Right cardiac atrium (tissue), 5 donors: Measurements from ENCODE around the gene ETV6. TPM values are rescaled to one million over a fixed set of nuclear protein-coding genes. Genes with fewer than 3 reads are reported as not detected.

Experiments used
- ATAC-seq, 2 donors: fragments of 200-7000 bp; cut with Tn5 transposase; one replicate each; pipeline versions ENCODE4 v1.8.0 to v1.9.1; 2020; ENCODE audit warnings: moderate library complexity in 2 of 2, mild to moderate bottlenecking in 1 of 2
- DNase-seq, 3 donors: peaks; one replicate each; pipeline ENCODE4 v3.0.0-alpha.2; 2020
- H3K27ac ChIP-seq: one replicate; pipeline ENCODE4 v1.5.1; 2013; ENCODE audit warnings: mild to moderate bottlenecking, low read length, control low read depth, moderate library complexity
- H3K27me3 ChIP-seq: one replicate; pipeline ENCODE4 v1.6.1; 2013; ENCODE audit not compliant: control insufficient read depth, insufficient read depth
- H3K4me1 ChIP-seq: one replicate; pipeline ENCODE4 v1.6.1; 2013; ENCODE audit warnings: low read length; ENCODE audit not compliant: control insufficient read depth, insufficient read depth
- H3K4me3 ChIP-seq: one replicate; pipeline ENCODE4 v1.5.1; 2013; ENCODE audit warnings: low read length, control low read depth
- H3K9me3 ChIP-seq: one replicate; pipeline ENCODE4 v1.6.1; 2013; ENCODE audit warnings: low read length; ENCODE audit not compliant: control insufficient read depth
- WGBS: extraction: QIAGEN DNeasy Blood & Tissue Kit; methylation state at CpG from one replicate; pipeline ENCODE4 v1.1.7; 2013; 5-methylcytosine and 5-hydroxymethylcytosine counted together
- intact Hi-C, 4 donors: fragments of 100-400 bp; cut with DNase I; formaldehyde crosslinking; loops; one replicate each; pipeline versions ENCODE4 v1.11.0 to v1.14.0; 2022 to 2023
- polyA plus RNA-seq: library from polyadenylated mRNA; stranded (reverse); fragments of 200-250 nt; gene quantifications from one replicate; pipeline ENCODE4 v1.2.3, GENCODE V29; 2013
- total RNA-seq, 4 donors: library from RNA; stranded (reverse); fragmentation: NEBNext Ultra II Directional; extraction: Animal tissue kit (Norgen Biotek cat#: 25700); gene quantifications; one replicate each; pipeline ENCODE4 v1.2.1, GENCODE V29; 2021
- donor health status: healthy with polysubstance abuse.
- donor health status: DM: no; HTN: yes; CAD: no.
- donor health status: DM: no; HTN: no; CAD: no.
- donor health status: DM: no; HTN: yes; CAD: no; lungs with severe emphysema.
- donor health status: DM: yes; HTN: yes; CAD: no.

The ETV6 gene
- total and polyA plus RNA-seq, 5 donors = 2.9 to 31.4 (median 11.7) TPM

DNA sequence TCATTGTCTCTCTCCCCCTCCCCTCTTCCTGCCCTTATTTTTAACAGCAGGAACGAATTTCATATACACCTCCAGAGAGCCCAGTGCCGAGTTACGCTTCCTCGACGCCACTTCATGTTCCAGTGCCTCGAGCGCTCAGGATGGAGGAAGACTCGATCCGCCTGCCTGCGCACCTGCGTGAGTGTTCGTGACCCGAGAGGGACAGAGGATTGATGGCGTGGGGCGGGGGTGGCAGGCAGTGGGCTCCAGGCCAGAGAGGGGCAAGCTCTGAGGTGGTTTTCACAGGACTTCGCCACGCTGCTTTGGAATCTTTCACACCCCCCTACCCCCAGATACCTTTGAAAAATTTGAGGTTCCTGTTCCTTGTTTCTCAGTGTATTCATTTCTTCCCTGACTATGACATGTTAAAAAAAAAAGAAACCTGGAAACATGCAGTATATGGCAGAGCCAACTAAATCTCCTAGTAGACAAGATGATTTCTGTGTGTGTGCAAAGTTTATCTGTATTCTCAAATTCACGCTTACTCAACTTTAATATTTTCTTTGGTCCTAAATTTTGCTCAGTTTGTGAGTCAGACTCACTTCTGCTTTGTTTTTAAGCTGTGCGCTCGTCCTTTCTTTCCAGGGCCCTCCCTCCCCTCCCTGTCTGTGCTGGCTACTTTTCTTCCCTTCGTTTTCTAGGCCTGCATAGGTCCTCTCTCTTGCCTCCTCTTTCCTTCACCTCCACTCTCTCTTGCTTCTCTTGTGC is 103.1 kb downstream of the ETV6 start:
- 88% methylated on average over 21 of the region's 21 CpGs for WGBS
- ATAC-seq = peak in 1 of 2 donors; percentile 30
- no peaks in the 10 kb centered on the region for H3K27me3 ChIP-seq
- H3K27ac ChIP-seq = no peak overlapping the region
- H3K9me3 ChIP-seq = no peaks in the 10 kb centered on the region
- H3K4me3 ChIP-seq = no peak overlapping the region
- intact Hi-C loops = no loop called here
- DNase-seq = peak in 1 of 3 donors; percentile 52
- H3K4me1 ChIP-seq = peaks cover 9% of the 10 kb centered on the region

- intact Hi-C loops = no loop called here
- no peak overlapping the region for H3K27ac ChIP-seq
- H3K4me1 ChIP-seq = peaks cover 7% of the 10 kb centered on the region
- H3K4me3 ChIP-seq = no peak overlapping the region
- no peak for DNase-seq
- no peaks in the 10 kb centered on the region for H3K9me3 ChIP-seq
- no peak for ATAC-seq
- 74% methylated on average over 2 of the region's 2 CpGs for WGBS
- H3K27me3 ChIP-seq = no peaks in the 10 kb centered on the region
Observed at GRCh38 chr12:11753150-11753499, 103.7 kb downstream of the ETV6 start.

GRCh38 chr12:11753826-11754225 is 104.4 kb downstream of the ETV6 start:
- 74% methylated on average over 5 of the region's 5 CpGs for WGBS
- Histone ChIP-seq H3K27ac (no peak overlapping the region), H3K4me3 (no peak overlapping the region), H3K4me1 (peaks cover 9% of the 10 kb centered on the region), H3K27me3 (no peaks in the 10 kb centered on the region), H3K9me3 (no peaks in the 10 kb centered on the region)
- intact Hi-C loops = no loop called here
- ATAC-seq (peak in 1 of 2 donors; percentile 7), DNase-seq (no peak)

DNA sequence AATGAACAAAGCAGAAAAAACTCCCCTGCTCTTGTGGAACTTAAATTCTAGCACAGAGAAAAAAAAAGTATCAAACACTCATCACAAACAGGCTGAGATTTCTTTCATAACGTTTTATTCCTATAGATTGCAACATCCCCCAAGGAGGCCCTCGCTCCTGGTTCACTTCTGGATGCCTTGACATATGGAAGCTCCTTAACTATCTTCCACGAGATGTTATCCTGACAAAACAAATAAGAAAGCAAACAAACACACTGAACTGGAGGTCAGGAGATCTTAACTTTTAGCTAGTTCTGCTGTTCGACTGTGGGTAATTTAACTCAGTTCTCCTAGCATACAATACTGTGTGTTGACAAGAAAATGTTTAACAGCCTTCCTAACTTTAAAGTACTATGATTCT is 104.8 kb downstream of the ETV6 start:
- H3K4me3 ChIP-seq = no peak overlapping the region
- intact Hi-C loops = no loop called here
- H3K27me3 ChIP-seq = no peaks in the 10 kb centered on the region
- H3K4me1 ChIP-seq = peaks cover 11% of the 10 kb centered on the region
- ATAC-seq = no peak
- no peak for DNase-seq
- no peaks in the 10 kb centered on the region for H3K9me3 ChIP-seq
- no peak overlapping the region for H3K27ac ChIP-seq
- WGBS = 76% methylated on average over 4 of the region's 4 CpGs

GRCh38 chr12:11755302-11755930 is 105.9 kb downstream of the ETV6 start:
- no peak for ATAC-seq
- Histone ChIP-seq H3K27ac (no peak overlapping the region), H3K9me3 (no peaks in the 10 kb centered on the region), H3K27me3 (no peaks in the 10 kb centered on the region), H3K4me3 (no peak overlapping the region), H3K4me1 (peaks cover 11% of the 10 kb centered on the region)
- intact Hi-C loops = no loop called here
- DNase-seq = no peak
- WGBS = 37% methylated on average over 5 of the region's 5 CpGs

DNA sequence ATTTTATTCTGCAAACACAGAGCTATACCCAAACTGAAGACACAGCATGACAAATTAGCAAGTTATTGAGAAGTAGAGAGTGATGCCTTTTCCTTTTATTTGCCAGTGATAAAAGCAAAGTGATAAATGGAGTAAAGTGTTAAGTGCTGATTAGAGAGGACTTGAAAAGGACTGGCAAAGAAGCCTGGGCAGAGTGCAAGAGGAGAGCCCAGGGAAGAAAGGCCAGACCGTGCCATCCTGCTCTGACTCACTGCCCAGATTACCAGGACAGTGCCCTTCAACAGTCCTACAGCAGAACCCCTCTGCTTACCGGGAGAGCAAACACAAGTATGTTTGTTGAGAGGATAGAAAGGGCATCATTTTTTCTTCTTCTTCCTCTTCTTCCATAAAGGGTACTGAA is 106.5 kb downstream of the ETV6 start:
- intact Hi-C loops = no loop called here
- Histone ChIP-seq H3K27me3 (no peaks in the 10 kb centered on the region), H3K27ac (no peak overlapping the region), H3K4me1 (peaks cover 11% of the 10 kb centered on the region), H3K4me3 (no peak overlapping the region), H3K9me3 (no peaks in the 10 kb centered on the region)
- DNase-seq (peak in 2 of 3 donors; percentile 38 to 46), ATAC-seq (peak; percentile 79 to 80)
- WGBS = 65% methylated on average over 2 of the region's 2 CpGs

- Histone ChIP-seq H3K27me3 (no peaks in the 10 kb centered on the region), H3K27ac (peak overlapping the region; percentile 76), H3K9me3 (no peaks in the 10 kb centered on the region), H3K4me3 (no peak overlapping the region), H3K4me1 (peaks cover 11% of the 10 kb centered on the region)
- no peak for ATAC-seq
- no peak for DNase-seq
- 94% methylated on average over 6 of the region's 6 CpGs for WGBS
- intact Hi-C loops = no loop called here
Observed at GRCh38 chr12:11756523-11756922, 107.0 kb downstream of the ETV6 start.

DNA sequence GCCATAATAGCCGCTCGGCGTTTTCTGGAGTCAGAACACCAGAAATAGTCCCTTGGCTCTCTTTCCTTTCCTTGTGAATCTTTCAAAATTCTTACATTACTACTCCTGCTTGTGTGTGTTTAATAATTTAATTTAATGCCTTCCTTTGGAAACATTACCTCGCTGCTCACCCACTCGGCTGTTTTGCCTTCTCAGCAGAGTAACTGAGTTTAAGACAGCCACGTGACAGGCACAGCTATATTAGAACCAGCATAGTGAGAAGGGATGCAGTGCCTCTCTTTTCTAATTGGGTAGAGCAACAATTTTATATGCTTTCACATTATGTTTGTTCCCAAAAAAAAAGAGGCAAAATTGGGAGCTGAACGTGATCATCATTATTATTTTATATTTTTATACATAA is 107.6 kb downstream of the ETV6 start:
- Histone ChIP-seq H3K9me3 (no peaks in the 10 kb centered on the region), H3K4me1 (peaks cover 14% of the 10 kb centered on the region), H3K4me3 (no peak overlapping the region), H3K27me3 (no peaks in the 10 kb centered on the region), H3K27ac (no peak overlapping the region)
- DNase-seq = no peak
- ATAC-seq = no peak
- WGBS = 84% methylated on average over 7 of the region's 7 CpGs
- intact Hi-C loops = no loop called here

GRCh38 chr12:11757531-11757930 is 108.1 kb downstream of the ETV6 start:
- no peak overlapping the region for H3K4me3 ChIP-seq
- ATAC-seq (no peak), DNase-seq (no peak)
- no peaks in the 10 kb centered on the region for H3K9me3 ChIP-seq
- intact Hi-C loops = no loop called here
- peak overlapping the region; percentile 51 for H3K27ac ChIP-seq
- peaks cover 18% of the 10 kb centered on the region for H3K4me1 ChIP-seq
- no peaks in the 10 kb centered on the region for H3K27me3 ChIP-seq
- 95% methylated on average over 6 of the region's 6 CpGs for WGBS

- Histone ChIP-seq H3K9me3 (no peaks in the 10 kb centered on the region), H3K27ac (peak overlapping the region; percentile 68), H3K27me3 (no peaks in the 10 kb centered on the region), H3K4me3 (no peak overlapping the region), H3K4me1 (peaks cover 18% of the 10 kb centered on the region)
- ATAC-seq (no peak), DNase-seq (no peak)
- intact Hi-C loops = no loop called here
- WGBS = 67% methylated on average over 4 of the region's 4 CpGs
Observed at GRCh38 chr12:11758087-11758486, 108.6 kb downstream of the ETV6 start.

GRCh38 chr12:11758510-11759493 is 109.3 kb downstream of the ETV6 start:
- H3K27me3 ChIP-seq = no peaks in the 10 kb centered on the region
- DNase-seq (peak in 2 of 3 donors; percentile 44 to 47), ATAC-seq (peak; percentile 69 to 77)
- intact Hi-C loops = no loop called here
- H3K9me3 ChIP-seq = no peaks in the 10 kb centered on the region
- 17% methylated on average over 14 of the region's 14 CpGs for WGBS
- H3K4me3 ChIP-seq = no peak overlapping the region
- peak overlapping the region; percentile 68 for H3K27ac ChIP-seq
- peaks cover 15% of the 10 kb centered on the region for H3K4me1 ChIP-seq
